RWPE1 (cell line): ENCODE data around the gene DBNDD2.

ENCODE experiments used
- CTCF ChIA-PET: fragments of 350-600 bp; sonication (Branson Sonifier 250); formaldehyde crosslinking; extraction: SDS; loops from one replicate; lab custom pipeline; 2021; lab: Yijun Ruan, JAX
- POLR2A ChIA-PET: fragments of 400-600 bp; formaldehyde crosslinking; extraction: SDS; loops from one replicate; lab custom pipeline; 2020; ENCODE audit warnings: antibody characterized with exemption; ENCODE audit not compliant: low non-redundant PET; lab: Yijun Ruan, JAX
- DNase-seq: peaks from one replicate; pipeline ENCODE4 v3.0.0; 2012; ENCODE audit warnings: low spot score
- H3K27ac ChIP-seq: fragments of 450-650 bp; 2 replicates; pipeline ENCODE4 v1.5.1; 2017
- CTCF ChIP-seq: fragments of 450-650 bp; conservative IDR thresholded peaks from 2 replicates; pipeline ENCODE4 v1.5.1; 2017; ENCODE audit warnings: low read depth, mild to moderate bottlenecking

Gene DBNDD2

GRCh38 chr20:45391559-45391958 lies 16.5 kb upstream of the DBNDD2 start:
- DNase-seq = no peak
- ChIA-PET POLR2A (no interaction called here), CTCF (interaction anchor here (0.5 to 0.7 kb wide), 2 partner anchors 18 to 69 kb away, joined by 3 read pairs; no protein-coding TSS in a partner anchor)
- H3K27ac ChIP-seq = no peak overlapping the region
- TF ChIP-seq CTCF = no peak

GRCh38 chr20:45392733-45393132 lies 15.4 kb upstream of the DBNDD2 start:
- no peak for DNase-seq
- ChIA-PET POLR2A (no interaction called here), CTCF (interaction anchor here (0.6 to 1.9 kb wide), 11 partner anchors 12 to 1189 kb away, joined by 3 to 11 read pairs (median 3); no protein-coding TSS in a partner anchor)
- no peak overlapping the region for H3K27ac ChIP-seq
- TF ChIP-seq CTCF = no peak

GRCh38 chr20:45394221-45395113 lies 13.6 kb upstream of the DBNDD2 start:
- no peak for DNase-seq
- H3K27ac ChIP-seq = no peak overlapping the region
- TF ChIP-seq CTCF = no peak
- CTCF ChIA-PET = interaction anchor here (0.6 to 1.5 kb wide), 4 partner anchors 9 to 75 kb away, joined by 4 to 5 read pairs (median 4); no protein-coding TSS in a partner anchor
- POLR2A ChIA-PET = interaction anchor here (0.5 kb wide), 1 partner anchor 24 kb away, joined by 4 read pairs; no protein-coding TSS in a partner anchor

- no peak for TF ChIP-seq CTCF
- POLR2A ChIA-PET = no interaction called here
- CTCF ChIA-PET = interaction anchor here (1.5 kb wide), 1 partner anchor 8 kb away, joined by 5 read pairs; no protein-coding TSS in a partner anchor
- no peak overlapping the region for H3K27ac ChIP-seq
- DNase-seq = no peak
Measured at GRCh38 chr20:45395114-45395415, 13.0 kb upstream of the DBNDD2 start.

GRCh38 chr20:45399018-45399417 lies 9.1 kb upstream of the DBNDD2 start:
- no peak for TF ChIP-seq CTCF
- CTCF ChIA-PET = no interaction called here
- no peak overlapping the region for H3K27ac ChIP-seq
- DNase-seq = no peak
- POLR2A ChIA-PET = no interaction called here

- CTCF ChIA-PET = interaction anchor here (0.7 to 1.3 kb wide), 2 partner anchors 37 to 82 kb away, joined by 3 read pairs; no protein-coding TSS in a partner anchor
- no peak for TF ChIP-seq CTCF
- POLR2A ChIA-PET = no interaction called here
- DNase-seq = no peak
- no peak overlapping the region for H3K27ac ChIP-seq
Measured at GRCh38 chr20:45400346-45401031, 7.6 kb upstream of the DBNDD2 start.
